Inferior parietal cortex (tissue), 1 donor: Measurements from ENCODE around the gene MON1B.
"Not testable (repeated sequence)": the region's sequence is repeated elsewhere in the genome, so short reads cannot be mapped to it uniquely, and the experiment has no call there.

Experiments used
- DNase-seq: peaks from one replicate; pipeline ENCODE4 v3.0.0-alpha.2; 2016; ENCODE audit errors: extremely low spot score

Gene MON1B

GRCh38 chr16:77197747-77198146, 6.8 kb downstream of the MON1B start:
- DNase-seq = no peak

GRCh38 chr16:77199211-77199610, 8.2 kb downstream of the MON1B start, which contains the start of gene SYCE1L:
Gene SYCE1L, plus strand, starts transcription at chr16:77199408. Its CDS starts 44 bp downstream, at chr16:77199452.
- DNase-seq = no peak

GRCh38 chr16:77206533-77206932, 15.5 kb downstream of the MON1B start:
- no peak for DNase-seq

- no peak for DNase-seq
These were observed 16.0 kb downstream of the MON1B start for GRCh38 chr16:77207030-77207429.

GRCh38 chr16:77208382-77208781, 17.4 kb downstream of the MON1B start:
- no peak for DNase-seq

GRCh38 chr16:77211880-77212740, 21.1 kb downstream of the MON1B start:
- no peak for DNase-seq

- no peak for DNase-seq
These were observed 22.0 kb downstream of the MON1B start for GRCh38 chr16:77212741-77213541.

GRCh38 chr16:77213542-77214106, 22.6 kb downstream of the MON1B start:
- peak; percentile 23 for DNase-seq

- no peak for DNase-seq
These were observed 23.6 kb downstream of the MON1B start for GRCh38 chr16:77214411-77215138.

GRCh38 chr16:77219437-77219836, 28.4 kb downstream of the MON1B start:
- DNase-seq = no peak

GRCh38 chr16:77220427-77220826, 29.4 kb downstream of the MON1B start:
- no peak for DNase-seq

- no peak for DNase-seq
These were observed 30.5 kb downstream of the MON1B start for GRCh38 chr16:77221482-77221881.

GRCh38 chr16:77223184-77223583, 32.2 kb downstream of the MON1B start:
- DNase-seq = no peak

- no peak for DNase-seq
These were observed 34.2 kb downstream of the MON1B start for GRCh38 chr16:77225182-77225581.

- no peak for DNase-seq
These were observed 36.8 kb downstream of the MON1B start for GRCh38 chr16:77227745-77228144.

GRCh38 chr16:77231047-77231446, 40.1 kb downstream of the MON1B start:
- no peak for DNase-seq

- no peak for DNase-seq
These were observed 43.0 kb downstream of the MON1B start for GRCh38 chr16:77233799-77234519.

GRCh38 chr16:77234611-77235010, 43.6 kb downstream of the MON1B start:
- no peak for DNase-seq

GRCh38 chr16:77236063-77236511, 45.1 kb downstream of the MON1B start:
- peak; percentile 94 for DNase-seq

- no peak for DNase-seq
These were observed 47.6 kb downstream of the MON1B start for GRCh38 chr16:77238593-77238992.

- not testable (repeated sequence) for DNase-seq
These were observed 51.5 kb downstream of the MON1B start for GRCh38 chr16:77242471-77242870.
